ENCODE data around the gene GNG13. TPM values are rescaled to one million over a fixed set of nuclear protein-coding genes. Genes with fewer than 3 reads are reported as not detected.

The GNG13 gene
- total and polyA plus RNA-seq, 8 donors = 0.17 to 0.27 TPM; not detected in 6

DNA sequence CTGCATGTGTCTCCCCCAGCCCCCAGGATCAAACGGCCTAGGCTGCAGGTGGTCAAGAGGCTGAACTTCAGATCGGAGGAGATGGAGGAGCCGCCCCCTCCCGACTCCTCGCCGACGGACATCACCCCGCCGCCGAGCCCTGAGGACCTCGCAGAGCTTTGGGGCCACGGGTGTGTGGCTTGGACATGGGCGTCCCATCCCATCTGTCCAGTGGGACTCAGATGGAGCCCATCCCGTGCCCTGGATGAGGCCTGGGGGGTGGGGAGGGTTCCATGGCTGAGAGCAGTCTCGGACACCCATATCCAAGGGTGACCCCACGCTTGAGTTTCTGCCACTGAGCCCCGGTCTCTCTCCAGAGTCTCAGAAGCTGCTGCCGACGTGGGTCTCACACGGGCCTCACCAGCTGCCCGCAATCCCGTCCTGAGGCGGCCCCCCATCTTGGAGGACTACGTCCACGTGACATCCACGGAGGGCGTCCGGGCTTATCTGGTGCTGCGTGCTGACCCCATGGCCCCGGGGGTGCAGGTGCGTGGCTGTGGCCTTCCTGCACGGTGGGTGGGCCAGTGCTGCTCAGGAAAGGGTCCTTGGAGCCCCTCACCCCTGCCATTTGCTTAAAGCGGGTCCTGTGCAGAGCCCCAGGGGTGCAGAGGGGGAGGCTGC, 11.2 kb downstream of the GNG13 start:
- no peak overlapping the region for H3K27ac ChIP-seq
- H3K27me3 ChIP-seq = no peaks in the 10 kb centered on the region
- intact Hi-C loops (cut with DNase I) = no loop called here
- DNase-seq = no peak
- peaks cover 11 to 24% of the 10 kb centered on the region in 2 donors for H3K4me1 ChIP-seq
- peak overlapping the region; percentile 75 to 80 for H3K4me3 ChIP-seq
- H3K36me3 ChIP-seq = peaks cover 0 to 54% of the 10 kb centered on the region in 2 donors
- H3K9me3 ChIP-seq = no peaks in the 10 kb centered on the region
- no peak for ATAC-seq
- no peak for TF ChIP-seq CTCF (IDR thresholded peaks at IDR 0.05)

DNA sequence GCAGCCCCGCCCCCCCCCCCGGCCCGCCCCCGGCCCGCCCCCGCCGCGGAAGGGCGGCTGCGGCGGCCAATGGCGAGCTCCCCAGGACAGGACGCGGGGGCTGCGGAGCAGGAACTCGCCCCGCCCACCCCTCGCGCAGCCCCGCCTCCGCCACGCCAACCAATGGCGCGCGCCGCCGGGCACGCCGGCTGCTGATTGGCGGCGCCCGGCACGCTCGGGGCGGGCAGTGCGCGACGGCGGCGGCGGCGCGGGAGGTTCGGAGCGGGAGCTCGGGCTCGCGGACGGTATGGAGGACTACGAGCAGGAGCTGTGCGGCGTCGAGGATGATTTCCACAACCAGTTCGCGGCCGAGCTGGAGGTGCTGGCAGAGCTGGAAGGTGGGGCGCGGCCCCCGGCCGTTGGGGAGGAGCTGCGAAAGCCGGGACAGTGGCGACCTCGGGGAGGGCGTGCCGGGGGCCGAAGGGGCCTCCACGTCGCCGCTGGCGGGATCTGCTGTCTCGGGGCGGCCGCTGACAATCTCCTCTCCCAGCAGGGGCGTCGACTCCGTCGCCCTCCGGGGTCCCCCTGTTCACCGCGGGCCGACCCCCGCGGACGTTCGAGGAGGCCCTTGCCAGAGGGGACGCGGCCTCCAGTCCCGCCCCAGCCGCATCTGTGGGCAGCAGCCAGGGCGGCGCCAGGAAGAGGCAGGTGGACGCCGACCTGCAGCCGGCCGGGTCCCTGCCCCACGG, 12.0 kb downstream of the GNG13 start, which contains the start of gene CHTF18:
Gene CHTF18, plus strand, starts transcription at position 222 of the 728 bp plus-strand sequence. Its CDS starts 65 bp downstream, at position 287.
- Histone ChIP-seq H3K9me3 (no peaks in the 10 kb centered on the region), H3K27ac (peak within 1 kb of the TSS in 1 of 2 donors; percentile 71), H3K4me1 (peaks cover 11 to 24% of the 10 kb centered on the region in 2 donors), H3K36me3 (peaks cover 0 to 49% of the 10 kb centered on the region in 2 donors), H3K4me3 (peak within 1 kb of the TSS; percentile 92 to 97), H3K27me3 (peaks cover 0 to 5% of the 10 kb centered on the region in 2 donors)
- peak; percentile 84 to 95 (median 92) for DNase-seq
- intact Hi-C loops (cut with DNase I) = no loop called here
- peak; percentile 95 for ATAC-seq
- TF ChIP-seq CTCF (IDR thresholded peaks at IDR 0.05) = no peak

DNA sequence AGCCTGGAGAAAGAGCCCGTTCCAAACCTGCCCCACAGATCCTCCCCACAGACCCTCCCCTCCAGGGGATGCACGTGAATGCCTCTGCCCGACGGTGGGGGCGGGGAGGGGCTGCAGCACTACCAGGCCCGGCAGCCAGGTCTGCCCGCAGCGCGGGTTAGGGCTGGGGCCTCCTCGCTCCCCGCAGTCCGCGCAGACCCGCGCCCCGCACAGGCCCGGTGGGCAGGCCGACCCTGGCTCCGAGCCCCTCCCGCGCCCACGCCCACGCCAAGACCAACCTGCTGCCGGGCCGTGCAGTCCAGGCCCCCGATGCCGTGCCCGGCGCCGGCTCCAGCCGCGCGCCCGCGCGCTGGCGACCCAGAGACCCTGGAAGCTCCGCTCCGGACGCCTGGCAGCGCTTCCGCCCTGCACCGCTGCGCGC, 12.5 kb downstream of the GNG13 start, which contains the start of gene RPUSD1:
Gene RPUSD1, minus strand, starts transcription at position 404 of the 421 bp plus-strand sequence. CDS start 644 bp downstream, outside the sequence.
- Histone ChIP-seq H3K36me3 (peaks cover 0 to 43% of the 10 kb centered on the region in 2 donors), H3K9me3 (no peaks in the 10 kb centered on the region), H3K27ac (peak within 1 kb of the TSS in 1 of 2 donors; percentile 71), H3K27me3 (peaks cover 0 to 11% of the 10 kb centered on the region in 2 donors), H3K4me3 (peak within 1 kb of the TSS; percentile 92 to 97), H3K4me1 (peaks cover 11 to 24% of the 10 kb centered on the region in 2 donors)
- DNase-seq (no peak), ATAC-seq (peak; percentile 2)
- intact Hi-C loops (cut with DNase I) = no loop called here
- TF ChIP-seq CTCF (IDR thresholded peaks at IDR 0.05) = no peak

DNA sequence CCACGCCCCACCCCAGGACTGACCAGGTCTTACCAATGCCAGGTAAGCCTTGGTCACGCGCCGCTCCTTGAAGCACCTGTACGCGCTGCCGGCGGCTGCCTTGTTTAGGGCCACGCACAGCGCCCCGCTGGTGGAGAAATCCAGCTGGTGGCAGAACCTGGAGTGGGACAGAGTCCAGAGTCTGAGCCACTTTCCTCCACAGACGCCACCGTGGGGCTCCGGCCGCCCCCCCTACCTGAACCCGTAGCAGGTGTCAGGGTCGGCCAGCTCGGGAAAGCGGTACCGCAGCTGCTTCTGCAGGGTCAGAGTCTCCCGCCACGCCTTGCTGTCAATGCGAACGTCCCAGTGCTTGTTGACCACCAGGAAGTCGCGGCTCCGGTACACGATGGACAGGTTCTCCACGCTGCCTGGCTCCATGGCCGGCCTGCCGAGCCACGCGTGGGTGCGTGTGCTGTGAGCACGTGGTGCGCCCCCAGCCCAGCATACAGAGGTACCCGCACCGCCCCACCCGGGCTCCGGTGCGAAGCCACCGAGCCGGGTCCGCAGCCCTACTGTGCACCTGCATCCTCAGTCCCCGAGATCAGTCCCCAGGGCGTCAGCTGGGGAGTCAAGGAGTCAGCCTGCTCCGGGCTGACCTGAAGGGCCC, 13.1 kb downstream of the GNG13 start:
- H3K36me3 ChIP-seq = peaks cover 0 to 38% of the 10 kb centered on the region in 2 donors
- no peak for TF ChIP-seq CTCF (IDR thresholded peaks at IDR 0.05)
- H3K27me3 ChIP-seq = peaks cover 0 to 16% of the 10 kb centered on the region in 2 donors
- ATAC-seq (no peak), DNase-seq (no peak)
- H3K4me3 ChIP-seq = peak overlapping the region; percentile 92 to 97
- intact Hi-C loops (cut with DNase I) = no loop called here
- no peaks in the 10 kb centered on the region for H3K9me3 ChIP-seq
- H3K4me1 ChIP-seq = peaks cover 11 to 24% of the 10 kb centered on the region in 2 donors
- H3K27ac ChIP-seq = peak overlapping the region in 1 of 2 donors; percentile 71

Data from left lung (tissue), 10 donors.